Activated CD4-positive, alpha-beta T cell treated with anti-CD3 and anti-CD28 coated beads for 48 hours (primary cell): ENCODE data around the gene WNT3A.
A peak's percentile ranks its signal among the peaks of the same experiment; 100 is the strongest.

Experiments
- DNase-seq: peaks from one replicate; pipeline ENCODE4 v3.0.0-alpha.2; 2020

Gene WNT3A

DNA sequence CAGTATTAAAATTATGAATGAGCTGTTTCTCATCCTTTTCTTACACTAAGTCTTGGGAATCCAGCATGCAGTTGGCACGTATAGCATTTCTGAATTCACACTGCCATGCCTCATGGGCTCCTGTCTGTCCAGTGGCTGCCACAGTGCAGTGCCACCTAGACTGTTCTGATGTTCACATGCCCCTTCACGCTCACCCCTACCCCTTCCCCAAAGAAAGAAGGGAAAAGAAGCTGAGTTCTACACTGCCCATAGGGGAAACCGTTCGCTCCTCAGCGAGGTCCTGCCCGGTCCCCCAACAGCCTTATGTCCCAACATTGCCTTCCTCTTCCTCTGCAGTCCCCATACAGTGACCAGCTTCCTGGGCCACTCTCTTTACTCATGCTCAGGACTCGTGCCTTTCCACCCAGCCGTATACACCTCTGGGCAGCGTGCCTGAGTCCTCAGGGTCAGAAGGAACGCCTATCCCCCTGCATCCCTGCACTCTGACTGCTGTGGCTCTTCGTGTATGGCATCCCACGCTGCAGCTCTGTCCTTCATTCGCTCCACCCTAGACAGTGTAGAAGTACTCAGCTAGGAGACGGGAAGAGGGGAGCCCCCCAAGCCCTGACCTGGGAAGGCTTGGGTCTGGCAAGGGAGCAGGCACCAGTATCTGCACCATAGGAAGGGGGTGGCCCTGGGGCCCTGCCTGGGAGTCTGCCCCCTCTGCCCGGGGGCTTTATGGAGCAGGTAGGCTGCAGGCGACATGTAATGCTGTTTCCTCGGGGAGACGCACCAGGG lies 51.6 kb downstream of the WNT3A start:
- DNase-seq: no peak

DNA sequence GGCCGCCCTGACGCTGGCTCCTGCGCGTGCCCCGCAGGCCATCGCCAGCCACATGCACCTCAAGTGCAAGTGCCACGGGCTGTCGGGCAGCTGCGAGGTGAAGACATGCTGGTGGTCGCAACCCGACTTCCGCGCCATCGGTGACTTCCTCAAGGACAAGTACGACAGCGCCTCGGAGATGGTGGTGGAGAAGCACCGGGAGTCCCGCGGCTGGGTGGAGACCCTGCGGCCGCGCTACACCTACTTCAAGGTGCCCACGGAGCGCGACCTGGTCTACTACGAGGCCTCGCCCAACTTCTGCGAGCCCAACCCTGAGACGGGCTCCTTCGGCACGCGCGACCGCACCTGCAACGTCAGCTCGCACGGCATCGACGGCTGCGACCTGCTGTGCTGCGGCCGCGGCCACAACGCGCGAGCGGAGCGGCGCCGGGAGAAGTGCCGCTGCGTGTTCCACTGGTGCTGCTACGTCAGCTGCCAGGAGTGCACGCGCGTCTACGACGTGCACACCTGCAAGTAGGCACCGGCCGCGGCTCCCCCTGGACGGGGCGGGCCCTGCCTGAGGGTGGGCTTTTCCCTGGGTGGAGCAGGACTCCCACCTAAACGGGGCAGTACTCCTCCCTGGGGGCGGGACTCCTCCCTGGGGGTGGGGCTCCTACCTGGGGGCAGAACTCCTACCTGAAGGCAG lies 52.3 kb downstream of the WNT3A start:
- DNase-seq: peak; percentile 53

DNA sequence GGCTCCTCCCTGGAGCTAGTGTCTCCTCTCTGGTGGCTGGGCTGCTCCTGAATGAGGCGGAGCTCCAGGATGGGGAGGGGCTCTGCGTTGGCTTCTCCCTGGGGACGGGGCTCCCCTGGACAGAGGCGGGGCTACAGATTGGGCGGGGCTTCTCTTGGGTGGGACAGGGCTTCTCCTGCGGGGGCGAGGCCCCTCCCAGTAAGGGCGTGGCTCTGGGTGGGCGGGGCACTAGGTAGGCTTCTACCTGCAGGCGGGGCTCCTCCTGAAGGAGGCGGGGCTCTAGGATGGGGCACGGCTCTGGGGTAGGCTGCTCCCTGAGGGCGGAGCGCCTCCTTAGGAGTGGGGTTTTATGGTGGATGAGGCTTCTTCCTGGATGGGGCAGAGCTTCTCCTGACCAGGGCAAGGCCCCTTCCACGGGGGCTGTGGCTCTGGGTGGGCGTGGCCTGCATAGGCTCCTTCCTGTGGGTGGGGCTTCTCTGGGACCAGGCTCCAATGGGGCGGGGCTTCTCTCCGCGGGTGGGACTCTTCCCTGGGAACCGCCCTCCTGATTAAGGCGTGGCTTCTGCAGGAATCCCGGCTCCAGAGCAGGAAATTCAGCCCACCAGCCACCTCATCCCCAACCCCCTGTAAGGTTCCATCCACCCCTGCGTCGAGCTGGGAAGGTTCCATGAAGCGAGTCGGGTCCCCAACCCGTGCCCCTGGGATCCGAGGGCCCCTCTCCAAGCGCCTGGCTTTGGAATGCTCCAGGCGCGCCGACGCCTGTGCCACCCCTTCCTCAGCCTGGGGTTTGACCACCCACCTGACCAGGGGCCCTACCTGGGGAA lies 53.0 kb downstream of the WNT3A start:
- peak; percentile 92 for DNase-seq

DNA sequence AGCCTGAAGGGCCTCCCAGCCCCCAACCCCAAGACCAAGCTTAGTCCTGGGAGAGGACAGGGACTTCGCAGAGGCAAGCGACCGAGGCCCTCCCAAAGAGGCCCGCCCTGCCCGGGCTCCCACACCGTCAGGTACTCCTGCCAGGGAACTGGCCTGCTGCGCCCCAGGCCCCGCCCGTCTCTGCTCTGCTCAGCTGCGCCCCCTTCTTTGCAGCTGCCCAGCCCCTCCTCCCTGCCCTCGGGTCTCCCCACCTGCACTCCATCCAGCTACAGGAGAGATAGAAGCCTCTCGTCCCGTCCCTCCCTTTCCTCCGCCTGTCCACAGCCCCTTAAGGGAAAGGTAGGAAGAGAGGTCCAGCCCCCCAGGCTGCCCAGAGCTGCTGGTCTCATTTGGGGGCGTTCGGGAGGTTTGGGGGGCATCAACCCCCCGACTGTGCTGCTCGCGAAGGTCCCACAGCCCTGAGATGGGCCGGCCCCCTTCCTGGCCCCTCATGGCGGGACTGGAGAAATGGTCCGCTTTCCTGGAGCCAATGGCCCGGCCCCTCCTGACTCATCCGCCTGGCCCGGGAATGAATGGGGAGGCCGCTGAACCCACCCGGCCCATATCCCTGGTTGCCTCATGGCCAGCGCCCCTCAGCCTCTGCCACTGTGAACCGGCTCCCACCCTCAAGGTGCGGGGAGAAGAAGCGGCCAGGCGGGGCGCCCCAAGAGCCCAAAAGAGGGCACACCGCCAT lies 53.8 kb downstream of the WNT3A start:
- DNase-seq: no peak

DNA sequence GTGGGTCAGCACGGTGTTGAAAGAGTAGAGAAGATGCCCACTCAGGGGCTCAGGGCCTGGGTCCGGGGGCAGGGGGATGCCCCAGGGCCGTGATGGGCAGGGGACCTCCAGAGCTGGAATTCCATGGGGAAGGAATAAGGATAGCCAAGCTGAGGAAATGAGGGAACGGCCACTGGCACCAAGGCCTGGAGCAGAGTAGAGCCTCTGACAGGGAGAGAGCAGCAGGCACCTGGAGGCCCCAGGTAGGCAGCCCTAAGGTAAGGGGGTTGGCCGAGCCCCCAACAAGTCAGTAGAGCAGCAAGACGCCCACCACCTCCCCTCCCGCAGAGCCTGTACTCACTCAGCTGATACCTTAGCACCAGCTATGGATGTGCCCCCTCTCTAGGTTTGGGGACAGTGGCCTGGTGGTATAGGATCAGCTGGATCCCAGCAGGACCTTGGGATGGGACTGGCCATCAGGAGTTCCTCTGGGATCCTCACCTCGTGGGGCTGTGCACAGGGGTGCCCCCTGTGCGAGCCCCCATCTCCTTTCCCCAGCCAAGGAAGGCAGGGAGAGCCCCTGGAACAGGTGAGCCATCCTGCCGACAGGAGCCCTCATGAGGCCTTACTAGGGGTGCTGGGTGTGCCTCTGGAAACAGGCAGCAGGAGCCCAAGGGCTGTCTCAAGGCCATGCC lies 54.8 kb downstream of the WNT3A start:
- no peak for DNase-seq

DNA sequence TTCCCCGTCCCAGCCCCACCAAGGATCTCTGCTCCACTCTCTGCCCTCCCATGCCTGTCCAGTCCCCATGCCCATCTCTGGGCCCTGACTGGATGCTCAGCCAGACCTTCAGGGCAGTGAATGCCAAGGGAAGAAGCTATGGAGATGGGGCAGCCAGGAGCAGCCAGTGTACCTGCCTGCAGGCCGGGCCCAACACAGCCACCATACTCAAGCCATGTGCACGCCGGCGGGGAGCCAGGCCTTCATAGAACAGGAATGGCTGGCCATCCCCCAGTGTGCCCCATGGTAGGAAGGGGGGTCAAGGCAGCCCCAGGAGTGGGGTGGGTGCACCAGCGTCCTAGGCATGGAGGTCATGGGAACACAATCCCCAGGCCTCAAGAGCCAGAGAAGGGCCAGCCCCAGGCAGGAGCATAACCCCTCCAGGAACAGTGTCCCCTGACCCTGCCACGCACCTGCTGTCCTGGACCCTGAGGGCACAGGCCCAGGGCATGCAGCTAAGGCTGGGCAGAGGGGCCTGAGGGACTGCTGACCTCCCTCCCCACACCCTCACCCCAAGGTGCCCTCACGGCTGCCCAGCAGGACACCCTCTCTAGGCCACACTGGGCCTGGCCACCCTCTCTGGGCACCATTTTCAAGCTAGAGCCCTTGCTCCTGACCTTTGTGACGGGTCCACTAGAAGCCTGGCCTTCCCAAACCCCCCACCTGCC lies 55.4 kb downstream of the WNT3A start:
- DNase-seq: no peak

DNA sequence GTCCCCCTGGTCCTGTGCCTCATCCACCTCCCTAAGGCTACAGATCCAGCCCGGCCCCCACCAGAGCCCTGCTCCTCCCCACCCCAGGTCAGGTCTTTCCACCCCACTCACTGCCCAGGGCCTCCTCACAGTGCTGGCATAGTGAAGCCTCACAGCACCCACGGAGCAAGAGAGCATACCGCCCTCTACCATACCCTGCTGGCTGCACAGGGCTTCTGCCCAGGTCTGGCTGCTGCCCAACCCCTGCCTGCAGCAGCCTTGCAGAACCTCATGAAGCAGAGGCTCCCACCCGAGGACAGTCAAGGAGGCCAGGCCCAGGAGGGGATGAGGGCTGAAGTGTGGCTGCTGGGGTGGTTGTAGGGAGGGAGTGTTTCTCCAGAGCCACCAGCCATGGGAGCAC lies 56.0 kb downstream of the WNT3A start:
- DNase-seq: no peak

DNA sequence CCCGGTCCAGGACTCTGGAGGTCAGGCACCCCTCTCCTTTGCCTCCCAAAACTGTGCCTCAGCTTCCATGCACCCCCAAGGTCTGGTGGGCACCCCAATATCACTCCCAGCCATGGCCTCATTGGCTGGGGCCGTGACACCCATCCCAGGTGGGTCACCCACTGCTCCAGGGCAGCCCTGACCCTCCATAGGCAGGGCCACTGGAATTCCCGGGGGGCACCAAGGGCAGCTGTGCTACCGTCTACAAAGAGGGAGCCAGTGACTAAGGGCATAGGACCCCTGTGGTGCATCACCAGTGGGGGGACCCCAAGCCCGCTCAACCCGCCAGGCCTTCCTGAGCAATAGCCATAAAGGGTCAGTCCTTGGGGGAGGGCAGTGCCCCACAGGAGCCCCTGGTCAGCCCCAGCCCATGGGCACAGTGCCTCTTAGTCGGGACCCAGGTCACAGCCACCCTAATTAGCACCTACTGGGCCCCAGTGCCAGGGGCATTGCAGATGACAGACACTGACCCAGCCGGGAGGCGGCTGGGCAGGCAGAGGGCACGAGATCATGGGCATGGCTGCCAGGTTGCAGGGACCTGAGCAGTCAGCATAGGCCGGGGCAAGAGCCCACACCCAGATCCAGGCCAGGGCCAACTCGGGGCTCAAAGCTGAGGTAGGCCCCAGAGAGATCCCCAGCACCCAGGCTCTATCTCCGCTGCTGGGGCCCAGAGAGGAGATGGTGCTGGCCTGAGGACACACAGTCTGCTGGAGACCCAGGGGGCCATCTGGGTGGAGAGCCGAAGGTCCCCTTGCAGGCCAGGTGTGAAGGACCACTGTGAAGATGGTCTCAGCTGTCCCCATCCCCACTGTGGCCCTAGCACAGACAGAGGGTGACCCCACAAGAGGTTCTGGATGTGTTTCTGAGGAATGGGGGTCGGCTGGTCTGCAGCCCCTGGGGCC lies 56.7 kb downstream of the WNT3A start:
- DNase-seq: no peak

DNA sequence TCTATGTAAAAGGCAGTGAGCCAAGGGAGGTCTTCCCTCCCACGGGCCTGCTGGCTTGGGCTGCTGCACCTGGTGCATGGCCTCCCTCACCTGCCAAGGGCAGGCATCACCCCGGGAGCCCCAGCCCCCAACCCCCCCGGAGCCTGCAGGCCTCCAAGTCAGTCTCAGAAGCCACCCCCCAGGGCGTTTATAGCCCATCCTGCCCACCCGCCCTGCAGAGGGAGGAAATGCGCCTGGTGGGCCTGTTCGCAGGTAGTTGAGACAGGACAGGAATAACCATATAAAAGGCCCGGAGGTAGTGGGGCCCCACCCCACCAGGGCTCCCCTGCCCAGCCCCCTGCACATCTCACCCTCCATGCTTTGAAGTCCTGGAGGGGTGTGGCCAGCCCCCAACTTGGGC lies 57.5 kb downstream of the WNT3A start:
- DNase-seq: no peak

DNA sequence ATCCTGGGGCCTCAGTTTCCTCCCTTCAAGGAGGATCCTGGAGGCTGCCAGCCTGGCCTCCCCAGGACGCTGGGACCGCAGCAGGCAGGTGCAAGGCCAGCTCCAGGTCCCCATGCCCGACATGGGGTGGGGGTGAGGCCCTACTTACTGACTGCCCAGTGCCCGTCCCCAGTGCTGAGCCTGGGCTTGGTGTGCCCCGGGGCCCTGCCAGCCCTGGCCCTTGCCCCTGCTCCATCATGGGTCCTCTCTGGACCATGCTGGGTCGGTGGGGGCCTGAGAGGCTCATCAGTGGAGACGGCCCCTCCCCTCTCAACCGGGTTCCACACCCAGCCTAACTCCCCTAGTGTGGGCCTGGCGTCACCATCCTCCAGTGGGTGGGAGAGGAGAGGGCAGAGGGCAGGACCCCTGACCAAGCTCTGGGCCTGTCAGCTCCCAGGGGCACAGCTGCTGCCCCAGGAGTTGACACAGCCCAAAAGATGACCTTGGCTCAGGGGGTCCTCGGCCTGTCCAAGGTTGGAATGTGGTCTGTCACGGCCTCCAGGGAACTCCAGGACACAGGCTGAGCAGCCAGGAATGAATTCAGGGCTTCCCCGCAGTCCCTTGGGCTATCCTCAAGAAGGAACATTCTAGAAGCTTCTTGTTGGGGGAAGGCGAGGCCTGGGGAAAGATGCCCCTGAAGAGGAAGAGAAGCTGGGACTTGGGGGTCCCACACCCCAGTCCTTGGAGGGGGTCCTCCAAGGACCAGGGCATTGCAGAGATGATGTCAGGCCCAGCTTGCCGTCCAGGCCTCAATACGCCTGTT lies 58.1 kb downstream of the WNT3A start:
- no peak for DNase-seq

DNA sequence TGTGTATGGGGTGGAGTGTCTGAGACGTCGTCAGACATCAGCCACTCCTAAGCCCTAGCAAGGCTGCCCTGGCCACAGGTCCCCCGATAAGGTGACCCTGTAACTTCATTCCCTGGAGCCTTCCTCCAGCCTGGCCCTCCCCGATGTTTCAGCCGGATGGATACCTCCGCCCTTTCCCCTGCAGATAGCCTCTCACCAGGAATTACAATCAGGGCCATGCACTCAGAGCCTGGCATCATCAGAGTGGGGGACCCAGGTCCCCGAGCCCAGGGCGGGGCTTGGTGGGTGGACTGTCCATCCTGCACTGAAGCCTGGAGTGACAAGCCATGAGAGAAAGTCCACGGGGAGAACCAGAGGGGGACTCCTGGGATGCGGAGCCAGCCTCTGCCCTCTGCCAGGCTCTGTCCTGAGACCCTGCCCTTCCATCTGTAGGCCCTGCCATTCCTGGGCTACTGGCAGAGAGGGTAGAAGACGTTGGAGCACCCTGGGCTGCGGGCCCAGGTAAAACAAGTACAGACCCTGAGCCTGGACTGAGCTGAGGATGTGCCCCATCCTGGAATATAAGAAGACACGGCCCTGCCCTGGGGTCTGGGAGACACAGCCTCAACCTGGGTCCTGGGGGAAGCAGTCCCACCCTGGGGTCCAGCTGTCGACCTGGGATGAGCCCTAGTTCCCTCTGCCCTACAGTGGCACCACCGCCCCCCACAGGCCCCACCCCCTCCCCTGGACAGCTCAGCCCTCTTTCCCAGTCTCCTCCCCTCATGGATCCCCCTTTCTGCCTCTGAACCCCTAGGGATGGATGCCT lies 58.9 kb downstream of the WNT3A start:
- DNase-seq: no peak

DNA sequence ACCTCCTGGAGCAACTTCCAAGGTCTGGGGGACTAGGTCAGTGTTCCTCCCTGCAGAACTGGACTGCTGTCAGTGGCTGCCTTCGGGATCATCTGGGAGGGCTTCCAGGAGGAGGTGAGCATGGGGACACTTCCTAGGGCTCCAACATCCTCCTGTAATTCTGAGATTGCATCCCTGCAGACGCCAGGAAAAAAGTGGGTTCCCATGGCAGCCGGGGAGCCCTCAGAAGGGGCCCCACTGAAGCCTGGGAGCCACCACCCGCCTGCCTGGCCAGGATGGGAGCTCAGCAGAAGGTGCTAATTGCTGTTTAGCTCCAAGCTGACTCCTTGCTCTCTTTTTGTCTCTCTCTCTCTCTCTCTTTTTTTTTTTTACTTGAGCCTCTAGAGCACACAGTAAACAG lies 59.6 kb downstream of the WNT3A start:
- no peak for DNase-seq

DNA sequence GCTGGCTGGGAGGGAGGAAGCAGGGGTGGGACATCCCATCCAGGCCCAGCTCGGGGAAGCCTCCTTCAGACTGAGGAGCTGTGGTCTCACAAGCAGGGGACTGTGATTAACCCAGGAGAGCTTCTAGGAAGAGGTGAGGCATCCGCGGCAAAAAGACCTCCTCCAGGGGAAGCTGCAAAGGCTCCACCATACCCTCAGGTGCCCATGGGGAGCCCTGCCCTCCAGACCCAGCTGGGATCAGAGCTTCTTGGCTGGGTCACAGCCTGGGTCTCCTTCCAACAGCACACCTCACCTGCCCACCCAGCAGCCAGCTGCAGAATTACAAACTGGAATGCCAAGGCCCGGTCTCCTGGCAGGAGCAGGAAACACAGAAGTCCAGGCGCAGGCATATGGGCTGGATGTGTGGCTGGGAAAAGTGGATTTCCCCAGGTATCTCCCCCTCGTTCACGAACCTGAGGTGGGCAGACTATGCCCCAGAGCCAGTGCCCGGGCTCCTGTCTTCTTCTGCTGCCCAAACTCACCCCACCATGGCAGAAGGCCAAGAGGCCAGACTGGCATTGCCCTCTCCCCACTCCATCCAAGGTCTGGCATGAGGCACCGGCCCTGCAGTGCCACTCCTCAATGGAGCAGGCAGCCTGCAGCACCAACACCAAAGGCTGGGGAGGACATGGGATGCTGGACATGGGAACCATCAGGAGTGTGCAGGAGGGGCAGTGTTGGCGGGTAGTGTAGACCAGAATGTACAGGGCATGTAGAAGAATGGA lies 60.3 kb downstream of the WNT3A start:
- DNase-seq: no peak

DNA sequence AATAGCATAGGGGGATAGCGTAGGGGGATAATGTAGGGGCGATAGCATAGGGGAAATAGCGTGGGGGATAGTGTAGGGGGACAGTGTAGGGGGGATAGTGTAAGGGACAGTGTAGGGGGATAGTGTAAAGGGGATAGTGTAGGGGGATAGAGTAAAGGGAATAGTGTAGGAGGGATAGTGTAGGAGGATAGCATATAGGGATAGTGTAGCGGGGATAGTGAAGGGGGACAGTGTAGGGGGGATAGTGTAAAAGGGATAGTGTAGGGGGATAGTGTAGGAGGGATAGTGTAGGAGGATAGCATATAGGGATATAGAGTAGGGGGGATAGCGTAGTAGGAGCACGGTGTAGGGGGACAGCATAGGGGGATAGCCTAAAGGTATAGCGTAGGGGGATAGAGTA lies 61.6 kb downstream of the WNT3A start:
- DNase-seq: no peak

DNA sequence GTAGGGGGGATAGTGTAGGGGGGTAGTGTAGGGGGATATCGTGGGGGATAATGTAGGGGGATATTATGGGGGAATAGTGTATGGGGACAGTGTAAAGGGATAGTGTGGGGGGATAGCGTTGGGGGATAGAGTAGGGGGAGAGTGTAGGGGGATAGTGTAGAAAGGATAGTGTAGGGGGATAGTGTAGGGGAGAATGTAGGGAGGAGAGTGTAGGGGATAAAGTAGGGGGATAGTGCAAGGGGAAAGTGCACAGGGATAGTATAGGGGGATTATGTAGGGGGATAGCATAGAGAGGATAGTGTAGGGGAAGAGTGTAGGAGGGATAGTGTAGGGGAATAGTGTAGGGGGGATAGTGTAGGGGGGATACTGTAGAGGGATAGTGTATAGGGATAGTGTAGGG lies 63.4 kb downstream of the WNT3A start:
- DNase-seq: no peak

DNA sequence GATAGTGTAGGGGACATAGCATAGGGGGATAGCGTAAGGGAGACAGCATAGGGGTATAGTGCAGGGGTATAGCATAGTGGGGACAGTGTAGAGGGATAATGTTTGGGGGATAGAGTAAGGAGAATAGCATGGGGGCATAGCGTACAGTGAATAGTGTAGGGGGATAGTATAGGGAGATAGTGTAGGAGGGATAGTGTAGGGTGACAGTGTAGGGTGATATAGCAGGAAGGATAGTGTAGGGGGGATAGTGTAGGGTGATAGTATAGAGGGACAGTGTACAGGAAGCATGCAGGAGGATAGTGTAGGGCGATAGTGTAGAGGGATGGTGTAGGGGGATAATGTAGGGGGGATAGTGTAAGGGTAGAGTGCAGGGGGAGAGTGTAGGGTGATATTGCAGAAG lies 64.1 kb downstream of the WNT3A start:
- DNase-seq: no peak

DNA sequence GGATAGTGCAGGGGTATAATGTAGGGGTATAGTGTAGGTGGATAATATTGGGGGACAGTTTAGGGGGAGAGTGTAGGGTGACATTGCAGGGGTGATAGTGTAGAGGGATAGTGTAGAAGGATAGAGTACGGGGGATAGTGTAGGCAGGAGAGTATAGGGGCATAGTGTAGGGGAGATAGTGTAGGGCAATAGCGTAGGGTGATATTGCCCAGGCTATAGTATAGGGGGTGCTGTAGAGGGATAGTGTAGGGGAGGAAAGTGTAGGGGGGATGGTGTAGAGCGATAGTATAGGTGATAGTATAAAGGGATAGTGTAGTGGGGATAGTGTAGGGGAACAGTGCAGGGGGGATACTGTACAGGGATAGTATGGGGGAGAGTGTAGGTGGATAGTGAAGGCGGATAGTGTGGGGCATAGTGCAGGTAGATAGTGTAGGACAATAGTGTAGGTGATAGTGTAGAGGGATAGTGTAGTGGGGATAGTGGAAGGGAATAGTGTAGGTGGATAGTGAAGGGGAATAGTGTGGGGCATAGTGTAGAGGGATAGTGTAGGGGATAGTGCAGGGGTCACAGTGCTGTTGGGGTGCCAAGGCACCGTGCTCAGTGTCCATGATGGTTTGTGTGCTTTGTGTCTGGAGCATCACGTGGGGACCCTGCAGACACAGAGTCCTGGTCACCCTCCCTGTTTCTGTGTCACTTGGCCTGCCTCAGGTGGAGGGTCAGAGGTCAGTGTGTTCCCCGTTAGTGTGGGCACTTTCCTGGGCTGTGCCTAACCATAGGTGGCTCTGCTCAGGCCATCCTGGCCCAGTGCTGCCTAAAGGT lies 65.2 kb downstream of the WNT3A start:
- no peak for DNase-seq
